Measurements from ENCODE around the gene MXD1.

The MXD1 gene

DNA sequence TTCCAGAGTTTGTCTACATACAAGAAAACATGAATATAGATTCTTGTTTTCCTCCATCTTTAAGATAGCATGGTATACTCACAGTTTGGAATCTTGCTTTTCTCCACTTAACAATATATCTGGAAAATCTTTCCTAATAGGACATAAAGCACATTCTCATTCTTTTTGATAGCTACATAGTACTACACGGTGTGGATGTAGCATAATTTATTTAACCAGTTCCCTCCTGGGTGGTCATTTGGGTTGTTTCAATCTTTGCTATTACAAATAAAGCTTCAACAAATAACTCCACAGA is 19.7 kb downstream of the MXD1 start:
- Mint-ChIP-seq H3K27ac (no peak overlapping the region), H3K4me3 (no peak overlapping the region), H3K4me1 (peaks cover 5% of the 10 kb centered on the region), H3K9me3 (no peaks in the 10 kb centered on the region), H3K27me3 (ENCODE audit: low read depth) (no peaks in the 10 kb centered on the region), H3K36me3 (ENCODE audit: low read depth) (peaks cover 40% of the 10 kb centered on the region)
- TF ChIP-seq, protein P1, sequence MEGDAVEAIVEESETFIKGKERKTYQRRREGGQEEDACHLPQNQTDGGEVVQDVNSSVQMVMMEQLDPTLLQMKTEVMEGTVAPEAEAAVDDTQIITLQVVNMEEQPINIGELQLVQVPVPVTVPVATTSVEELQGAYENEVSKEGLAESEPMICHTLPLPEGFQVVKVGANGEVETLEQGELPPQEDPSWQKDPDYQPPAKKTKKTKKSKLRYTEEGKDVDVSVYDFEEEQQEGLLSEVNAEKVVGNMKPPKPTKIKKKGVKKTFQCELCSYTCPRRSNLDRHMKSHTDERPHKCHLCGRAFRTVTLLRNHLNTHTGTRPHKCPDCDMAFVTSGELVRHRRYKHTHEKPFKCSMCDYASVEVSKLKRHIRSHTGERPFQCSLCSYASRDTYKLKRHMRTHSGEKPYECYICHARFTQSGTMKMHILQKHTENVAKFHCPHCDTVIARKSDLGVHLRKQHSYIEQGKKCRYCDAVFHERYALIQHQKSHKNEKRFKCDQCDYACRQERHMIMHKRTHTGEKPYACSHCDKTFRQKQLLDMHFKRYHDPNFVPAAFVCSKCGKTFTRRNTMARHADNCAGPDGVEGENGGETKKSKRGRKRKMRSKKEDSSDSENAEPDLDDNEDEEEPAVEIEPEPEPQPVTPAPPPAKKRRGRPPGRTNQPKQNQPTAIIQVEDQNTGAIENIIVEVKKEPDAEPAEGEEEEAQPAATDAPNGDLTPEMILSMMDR (IDR thresholded peaks at IDR 0.05; ENCODE audit: unreplicated experiment in 3 of 3) = no peak

DNA sequence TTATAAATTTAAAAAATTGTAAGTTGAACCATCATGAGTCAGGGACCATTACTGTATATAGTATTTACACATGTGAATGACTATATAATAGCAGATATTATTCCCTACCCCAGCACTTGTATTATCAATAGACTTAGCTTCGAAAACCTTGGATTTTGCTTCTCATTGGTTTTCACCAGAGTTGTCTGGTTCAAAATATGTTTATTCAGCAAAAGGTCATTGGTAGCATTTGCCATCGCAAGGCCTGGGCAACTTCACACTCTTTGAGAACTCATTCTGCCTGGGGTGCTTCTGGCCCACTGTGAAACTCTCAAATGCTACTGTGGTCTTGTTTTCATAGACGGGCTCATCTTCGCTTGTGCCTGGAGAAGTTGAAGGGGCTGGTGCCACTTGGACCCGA is 20.1 kb downstream of the MXD1 start:
- Mint-ChIP-seq H3K4me1 (peaks cover 5% of the 10 kb centered on the region), H3K27me3 (ENCODE audit: low read depth) (no peaks in the 10 kb centered on the region), H3K9me3 (no peaks in the 10 kb centered on the region), H3K36me3 (ENCODE audit: low read depth) (peaks cover 43% of the 10 kb centered on the region), H3K4me3 (no peak overlapping the region), H3K27ac (no peak overlapping the region)
- TF ChIP-seq, protein P1 (IDR thresholded peaks at IDR 0.05; ENCODE audit: unreplicated experiment in 3 of 3) = no peak

DNA sequence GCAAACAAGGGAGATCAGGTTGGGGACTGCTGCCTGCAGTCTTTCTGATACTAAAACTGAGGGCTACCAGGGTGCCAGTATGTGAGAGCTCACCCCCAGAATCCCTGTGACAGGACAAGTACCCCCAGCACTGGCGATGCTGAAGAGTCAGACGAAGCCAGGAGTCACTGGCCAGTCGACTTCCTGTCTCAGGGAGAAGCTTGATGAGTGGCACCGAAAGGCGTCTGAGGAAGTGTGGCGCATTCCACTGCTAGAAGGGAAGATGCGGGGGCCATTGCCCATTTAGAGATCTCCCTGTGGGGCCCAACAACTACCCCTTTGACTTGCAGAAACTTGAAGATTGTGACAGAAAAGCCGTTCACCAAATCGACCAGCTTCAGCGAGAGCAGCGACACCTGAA is 22.0 kb downstream of the MXD1 start:
- H3K9me3 Mint-ChIP-seq = no peaks in the 10 kb centered on the region
- H3K4me1 Mint-ChIP-seq = peaks cover 4% of the 10 kb centered on the region
- H3K27ac Mint-ChIP-seq = no peak overlapping the region
- no peak overlapping the region for H3K4me3 Mint-ChIP-seq
- no peaks in the 10 kb centered on the region for H3K27me3 Mint-ChIP-seq (ENCODE audit: low read depth)
- TF ChIP-seq, protein P1 (IDR thresholded peaks at IDR 0.05; ENCODE audit: unreplicated experiment in 3 of 3) = no peak
- H3K36me3 Mint-ChIP-seq (ENCODE audit: low read depth) = peaks cover 48% of the 10 kb centered on the region

DNA sequence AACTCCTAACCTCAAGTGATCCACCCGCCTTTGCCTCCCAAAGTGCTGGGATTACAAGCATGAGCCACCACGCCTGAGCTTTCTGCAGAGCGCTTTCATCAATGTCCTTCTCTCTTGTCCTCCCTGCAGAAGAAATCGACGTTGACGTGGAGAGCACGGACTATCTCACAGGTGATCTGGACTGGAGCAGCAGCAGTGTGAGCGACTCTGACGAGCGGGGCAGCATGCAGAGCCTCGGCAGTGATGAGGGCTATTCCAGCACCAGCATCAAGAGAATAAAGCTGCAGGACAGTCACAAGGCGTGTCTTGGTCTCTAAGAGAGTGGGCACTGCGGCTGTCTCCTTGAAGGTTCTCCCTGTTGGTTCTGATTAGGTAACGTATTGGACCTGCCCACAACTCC is 23.1 kb downstream of the MXD1 start:
- Mint-ChIP-seq H3K4me3 (no peak overlapping the region), H3K36me3 (ENCODE audit: low read depth) (peaks cover 48% of the 10 kb centered on the region), H3K27ac (no peak overlapping the region), H3K4me1 (no peaks in the 10 kb centered on the region), H3K27me3 (ENCODE audit: low read depth) (no peaks in the 10 kb centered on the region), H3K9me3 (no peaks in the 10 kb centered on the region)
- TF ChIP-seq, protein P1 (IDR thresholded peaks at IDR 0.05; ENCODE audit: unreplicated experiment in 3 of 3) = no peak

DNA sequence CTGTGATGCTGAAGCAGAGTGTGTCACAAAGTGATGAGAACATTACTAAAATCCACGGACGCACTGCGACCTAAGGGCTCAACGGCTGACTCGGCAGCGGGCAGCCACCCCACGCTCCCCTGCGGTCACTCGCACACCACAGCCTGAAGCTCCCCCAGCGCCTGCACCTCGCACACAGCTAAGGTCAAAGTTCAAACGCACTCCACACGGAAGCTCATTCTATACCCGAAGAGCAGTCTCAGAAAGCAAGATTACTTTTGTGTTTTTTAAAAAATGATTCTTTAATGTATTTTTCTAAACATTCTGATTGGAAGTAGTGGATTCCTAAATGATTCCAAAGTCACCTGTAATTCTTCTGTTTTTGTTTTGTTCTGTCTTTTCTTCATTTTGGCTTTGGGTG is 24.8 kb downstream of the MXD1 start:
- TF ChIP-seq, protein P1 (IDR thresholded peaks at IDR 0.05; ENCODE audit: unreplicated experiment in 3 of 3) = no peak
- no peak overlapping the region for H3K27ac Mint-ChIP-seq
- H3K4me3 Mint-ChIP-seq = no peak overlapping the region
- no peaks in the 10 kb centered on the region for H3K27me3 Mint-ChIP-seq (ENCODE audit: low read depth)
- no peaks in the 10 kb centered on the region for H3K4me1 Mint-ChIP-seq
- no peaks in the 10 kb centered on the region for H3K9me3 Mint-ChIP-seq
- peaks cover 48% of the 10 kb centered on the region for H3K36me3 Mint-ChIP-seq (ENCODE audit: low read depth)

DNA sequence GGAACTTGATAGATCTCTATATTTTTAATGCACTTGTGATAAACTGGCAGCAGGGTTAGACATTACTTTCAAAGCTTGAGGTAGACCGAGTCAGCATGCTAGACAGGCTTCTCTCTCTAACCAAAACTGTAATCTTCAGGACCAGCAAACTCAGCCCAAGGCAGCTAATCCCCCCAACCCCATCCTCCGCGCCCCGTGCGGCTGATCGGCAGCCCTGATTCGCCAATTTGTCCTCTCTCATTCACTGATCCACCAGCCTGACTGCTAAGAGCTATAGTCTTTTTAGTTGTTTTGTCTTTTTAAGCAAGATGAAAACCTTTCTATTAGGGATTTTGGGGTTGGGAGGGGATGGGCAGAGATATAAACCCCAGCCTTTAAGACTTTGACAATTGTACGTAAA is 25.8 kb downstream of the MXD1 start:
- no peaks in the 10 kb centered on the region for H3K4me1 Mint-ChIP-seq
- H3K9me3 Mint-ChIP-seq = no peaks in the 10 kb centered on the region
- no peak overlapping the region for H3K4me3 Mint-ChIP-seq
- H3K36me3 Mint-ChIP-seq (ENCODE audit: low read depth) = peaks cover 46% of the 10 kb centered on the region
- no peak overlapping the region for H3K27ac Mint-ChIP-seq
- TF ChIP-seq, protein P1 (IDR thresholded peaks at IDR 0.05; ENCODE audit: unreplicated experiment in 3 of 3) = no peak
- H3K27me3 Mint-ChIP-seq (ENCODE audit: low read depth) = no peaks in the 10 kb centered on the region
